HepG2 (cell line): Measurements from ENCODE around the gene THADA. TPM values are rescaled to one million over a fixed set of nuclear protein-coding genes. Genes with fewer than 3 reads are reported as not detected.

Source experiments
- ATAC-seq: fragments of 200-7000 bp; cut with Tn5 transposase; 3 replicates; pipeline ENCODE4 v1.9.1; 2020; ENCODE audit warnings: mild to moderate bottlenecking, moderate library complexity
- BruUV-seq: library from RNA; stranded (reverse); fragments of 400-500 nt; replicated peaks from 2 replicates; lab custom pipeline; 2021; lab: Mats Ljungman, UMichigan
- CTCF ChIA-PET: fragments of 300-600 bp; formaldehyde crosslinking; extraction: SDS; loops from one replicate; lab custom pipeline; 2021; ENCODE audit warnings: low total read pairs, inconsistent platforms, low intra/inter-chr PET ratio; lab: Yijun Ruan, JAX
- POLR2A ChIA-PET: fragments of 350-600 bp; sonication (Branson Sonifier 250); formaldehyde crosslinking; loops from one replicate; lab custom pipeline; 2020; ENCODE audit warnings: antibody characterized with exemption, inconsistent platforms; lab: Yijun Ruan, JAX
- DNase-seq: peaks from one replicate; pipeline ENCODE4 v3.0.0-alpha.2; 2015; ENCODE audit warnings: low spot score
- FAIRE-seq: peaks from 3 replicates; lab custom pipeline; 2011; peaks lifted over from hg19 to GRCh38; lab: Jason Lieb, UNC
- H2AFZ ChIP-seq: one replicate; pipeline ENCODE4 v1.6.1; 2011; ENCODE audit warnings: low read length, inconsistent platforms
- H3K27ac ChIP-seq: fragments of 300-600 bp; 3 replicates; pipeline ENCODE4 v1.8.0; 2011; ENCODE audit warnings: mixed run types, mild to moderate bottlenecking, mixed read lengths, low read length, inconsistent platforms; ENCODE audit not compliant: insufficient read depth; ENCODE audit errors: extremely low read length
- H3K27me3 ChIP-seq, 2 experiments: fragments of 200-600 bp in 1 of 2; 2 replicates in 1 of 2; 3 replicates in 1 of 2; pipeline versions ENCODE4 v1.6.0 to v1.8.0; 2011; ENCODE audit warnings: low read length in 2 of 2, mild to moderate bottlenecking in 2 of 2, moderate library complexity in 2 of 2, inconsistent platforms in 1 of 2; ENCODE audit not compliant: insufficient read depth in 2 of 2, control insufficient read depth in 1 of 2
- H3K36me3 ChIP-seq, 2 experiments: fragments of 200-600 bp in 1 of 2; replicated peaks in 1 of 2; 2 replicates in 1 of 2; 3 replicates in 1 of 2; pipeline versions ENCODE4 v1.5.1 to v1.8.0; 2011; ENCODE audit warnings: low read length in 2 of 2, inconsistent platforms in 1 of 2; ENCODE audit not compliant: insufficient read depth in 2 of 2, control insufficient read depth in 1 of 2
- H3K4me1 ChIP-seq: 2 replicates; pipeline ENCODE4 v1.5.1; 2012; ENCODE audit warnings: low read length, inconsistent platforms; ENCODE audit not compliant: insufficient read depth
- H3K4me2 ChIP-seq: 2 replicates; pipeline ENCODE4 v1.6.0; 2011; ENCODE audit warnings: low read depth, low read length, inconsistent platforms
- H3K4me3 ChIP-seq, 3 experiments: fragments of 200-600 bp in 1 of 3; sonication (generic), shearing (Covaris generic) in 1 of 3; replicated peaks in 1 of 3; 2 replicates each; pipeline ENCODE4 v1.5.1; 2011 to 2016; ENCODE audit warnings: low read length in 3 of 3, inconsistent platforms in 2 of 3, low read depth in 2 of 3, mild to moderate bottlenecking in 2 of 3, control low read depth in 1 of 3, mixed read lengths in 1 of 3; ENCODE audit not compliant: insufficient read depth in 1 of 3
- H3K79me2 ChIP-seq: one replicate; pipeline ENCODE4 v1.6.1; 2011; ENCODE audit warnings: low read length, inconsistent platforms; ENCODE audit not compliant: insufficient read depth
- H3K9ac ChIP-seq: 2 replicates; pipeline ENCODE4 v1.6.0; 2011; ENCODE audit warnings: mild to moderate bottlenecking, low read depth, low read length, inconsistent platforms; ENCODE audit not compliant: insufficient read depth
- H3K9me3 ChIP-seq: 2 replicates; pipeline ENCODE4 v1.5.1; 2012; ENCODE audit warnings: mild to moderate bottlenecking, low read length
- H4K20me1 ChIP-seq: 2 replicates; pipeline ENCODE4 v1.6.0; 2011; ENCODE audit warnings: inconsistent platforms, mild to moderate bottlenecking, low read length, moderate library complexity; ENCODE audit not compliant: insufficient read depth
- AFF4 ChIP-seq: sonication (generic); formaldehyde crosslinking; IDR thresholded peaks from 2 replicates; pipeline ENCODE4 v1.4.0; 2020; ENCODE audit warnings: missing genetic modification reagents
- AHDC1 ChIP-seq: sonication (generic); formaldehyde crosslinking; IDR thresholded peaks from 2 replicates; pipeline ENCODE4 v1.5.1; 2020; ENCODE audit warnings: mild to moderate bottlenecking, missing genetic modification reagents, borderline replicate concordance
- GMEB2 ChIP-seq: IDR thresholded peaks from 2 replicates; pipeline ENCODE4 v1.6.1; 2016; ENCODE audit warnings: missing biosample characterization, missing genetic modification reagents, low read depth
- HOXA3 ChIP-seq: sonication (generic); formaldehyde crosslinking; IDR thresholded peaks from 2 replicates; pipeline ENCODE4 v1.5.0; 2020; ENCODE audit warnings: missing genetic modification reagents
- IKZF5 ChIP-seq: IDR thresholded peaks from 2 replicates; pipeline ENCODE4 v1.6.1; 2018; ENCODE audit warnings: missing genetic modification reagents, mild to moderate bottlenecking, missing compliant biosample characterization
- PHF8 ChIP-seq: sonication (generic); formaldehyde crosslinking; IDR thresholded peaks from 2 replicates; pipeline ENCODE4 v1.5.0; 2020; ENCODE audit warnings: missing genetic modification reagents
- REPIN1 ChIP-seq: sonication (generic); formaldehyde crosslinking; IDR thresholded peaks from 2 replicates; pipeline ENCODE4 v1.8.0; 2022; ENCODE audit warnings: missing genetic modification reagents, low read depth, mild to moderate bottlenecking, borderline replicate concordance
- ZNF567 ChIP-seq: sonication (generic); formaldehyde crosslinking; IDR thresholded peaks from 2 replicates; pipeline ENCODE4 v1.8.1; 2023; ENCODE audit warnings: mild to moderate bottlenecking, missing genetic modification reagents, borderline replicate concordance
- ZNF569 ChIP-seq: sonication (generic); formaldehyde crosslinking; IDR thresholded peaks from 2 replicates; pipeline ENCODE4 v1.5.0; 2020; ENCODE audit warnings: mild to moderate bottlenecking, missing genetic modification reagents, moderate library complexity, borderline replicate concordance
- WGBS: methylation state at CpG from one replicate; pipeline ENCODE4 v1.1.6; 2017; ENCODE audit warnings: low lambda C conversion rate; 5-methylcytosine and 5-hydroxymethylcytosine counted together
- in situ Hi-C: cut with HindIII; loops from 2 replicates; pipeline ENCODE4 v1.10.0; 2017; ENCODE audit warnings: low pct_unique_long_range_greater_than_20kb; ENCODE audit not compliant: extremely low pct_ligation_motif_present
- intact Hi-C: fragments of 100-400 bp; cut with micrococcal nuclease; formaldehyde crosslinking; loops from one replicate; pipeline ENCODE4 v1.10.0; 2022; ENCODE audit not compliant: unreplicated experiment
- polyA plus RNA-seq, 8 experiments: library from polyadenylated mRNA; depleted of rRNA in 3 of 8; stranded (reverse) in 7 of 8; unstranded in 1 of 8; fragments of >200 nt; fragmentation: Illumina TruSeq in 4 of 8; extraction: Trizol in 4 of 8; gene quantifications; 2 replicates each; pipeline versions ENCODE4 v1.2.1 to v1.2.3, GENCODE V29; 2011 to 2016; ENCODE audit warnings: low read depth in 4 of 8, missing spikeins in 1 of 8, mixed read lengths in 1 of 8; ENCODE audit not compliant: insufficient read depth in 1 of 8
- total RNA-seq, 5 experiments: library from RNA; depleted of rRNA; stranded (reverse); fragments of >200 nt; fragmentation: Illumina TruSeq; extraction: Trizol; gene quantifications; 2 replicates each; pipeline ENCODE4 v1.2.3, GENCODE V29; 2016; ENCODE audit warnings: low read depth in 1 of 5

The THADA gene
- total and polyA plus RNA-seq, 2 of the 13 experiments (the other 11 are each of a cell fraction or from before 2014, with no cell fraction given): 12.7 to 21.7 TPM

- TF ChIP-seq AFF4 (CRISPR knock-in tag) (no peak), HOXA3 (CRISPR knock-in tag) (no peak), PHF8 (no peak)
Measured at GRCh38 chr2:43480874-43481273, 115.0 kb downstream of the THADA start (continued).

GRCh38 chr2:43478412-43479086, 117.3 kb downstream of the THADA start:
- in situ Hi-C loops: no loop called here
- Histone ChIP-seq H3K9me3 (no peaks in the 10 kb centered on the region), H2AFZ (no peak overlapping the region), H3K4me3 (no peak overlapping the region), H4K20me1 (no peaks in the 10 kb centered on the region), H3K9ac (no peak overlapping the region), H3K36me3 (peaks cover 3 to 4% of the 10 kb centered on the region in 2 experiments; a peak in 1 of 5 replicates), H3K4me1 (peaks cover 16% of the 10 kb centered on the region), H3K27me3 (no peaks in the 10 kb centered on the region), H3K27ac (no peak overlapping the region), H3K79me2 (no peaks in the 10 kb centered on the region), H3K4me2 (no peak overlapping the region)
- no peak for FAIRE-seq
- intact Hi-C loops: no loop called here
- no peak for ATAC-seq
- no TSS peak for BruUV-seq
- CTCF ChIA-PET: no interaction called here
- POLR2A ChIA-PET: interaction anchor here (1.5 kb wide), 1 partner anchor 252 kb away, joined by 4 read pairs; the partner anchor contains the start of gene ZFP36L2
- no peak for DNase-seq
- WGBS: 88% methylated on average over 3 of the region's 3 CpGs
- TF ChIP-seq REPIN1 (CRISPR knock-in tag) (no peak), AHDC1 (CRISPR knock-in tag) (no peak), ZNF569 (no peak), ZNF567 (CRISPR knock-in tag) (no peak), GMEB2 (CRISPR knock-in tag) (no peak), IKZF5 (no peak)
